Fibroblast of upper back skin (primary cell): ENCODE results near the gene PDE7B.

Source experiments
- DNase-seq: peaks from one replicate; pipeline ENCODE4 v3.0.0-alpha.2; 2013

PDE7B gene

GRCh38 chr6:135891710-135892109 is 40.2 kb downstream of the PDE7B start:
- no peak for DNase-seq

GRCh38 chr6:135895231-135895911 is 43.9 kb downstream of the PDE7B start:
- DNase-seq, result no peak

- no peak for DNase-seq
Observed at GRCh38 chr6:135897087-135897486, 45.6 kb downstream of the PDE7B start.

- DNase-seq, result peak; percentile 86
Observed at GRCh38 chr6:135901774-135902524, 50.4 kb downstream of the PDE7B start.

- DNase-seq, result no peak
Observed at GRCh38 chr6:135902756-135903331, 51.3 kb downstream of the PDE7B start.

- peak; percentile 57 for DNase-seq
Observed at GRCh38 chr6:135904666-135905065, 53.2 kb downstream of the PDE7B start.

GRCh38 chr6:135905604-135906300 is 54.3 kb downstream of the PDE7B start:
- no peak for DNase-seq

- peak; percentile 79 for DNase-seq
Observed at GRCh38 chr6:135906542-135906941, 55.0 kb downstream of the PDE7B start.

- peak; percentile 20 for DNase-seq
Observed at GRCh38 chr6:135906972-135907465, 55.5 kb downstream of the PDE7B start.

GRCh38 chr6:135909737-135910387 is 58.4 kb downstream of the PDE7B start:
- DNase-seq, result peak; percentile 16

GRCh38 chr6:135910790-135911618 is 59.5 kb downstream of the PDE7B start:
- DNase-seq, result no peak

- DNase-seq, result no peak
Observed at GRCh38 chr6:135913785-135914184, 62.3 kb downstream of the PDE7B start.

GRCh38 chr6:135919026-135919425 is 67.5 kb downstream of the PDE7B start:
- no peak for DNase-seq

GRCh38 chr6:135920689-135921088 is 69.2 kb downstream of the PDE7B start:
- no peak for DNase-seq

- no peak for DNase-seq
Observed at GRCh38 chr6:135921188-135921587, 69.7 kb downstream of the PDE7B start.

- DNase-seq, result peak; percentile 99
Observed at GRCh38 chr6:135922174-135922573, 70.7 kb downstream of the PDE7B start.

- DNase-seq, result peak; percentile 94
Observed at GRCh38 chr6:135922746-135923145, 71.2 kb downstream of the PDE7B start.

GRCh38 chr6:135932651-135933050 is 81.2 kb downstream of the PDE7B start:
- no peak for DNase-seq

- DNase-seq, result peak; percentile 91
Observed at GRCh38 chr6:135935941-135936601, 84.6 kb downstream of the PDE7B start.

- DNase-seq, result peak; percentile 99
Observed at GRCh38 chr6:135936606-135937005, 85.1 kb downstream of the PDE7B start.

GRCh38 chr6:135937106-135937505 is 85.6 kb downstream of the PDE7B start:
- no peak for DNase-seq
